ENCODE data around the gene DOCK9.

Gene DOCK9

GRCh38 chr13:98801626-98802418, 176.0 kb downstream of the DOCK9 start:
- DNase-seq (ENCODE audit: extremely low read depth in 1 of 2, low read depth in 1 of 2) = no peak

DNA sequence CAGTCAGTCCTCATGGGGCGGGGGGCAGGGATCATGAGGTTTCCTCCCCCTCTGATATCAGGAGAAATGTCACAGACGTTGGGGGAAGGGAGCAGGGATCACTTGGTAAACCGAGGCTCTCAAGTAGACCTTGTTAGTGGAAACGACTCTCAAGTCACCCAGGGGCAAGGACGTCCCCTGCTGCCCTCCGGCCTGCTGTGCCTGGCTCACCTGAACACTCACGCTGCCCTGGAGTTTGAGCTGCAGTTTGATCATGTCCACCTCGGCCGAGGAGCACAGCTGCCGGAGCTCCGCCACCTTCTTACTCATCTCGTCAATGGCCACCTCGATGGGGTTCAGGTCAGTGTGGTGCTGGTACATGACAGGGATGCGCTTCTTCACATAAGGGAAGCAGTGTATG, 177.8 kb downstream of the DOCK9 start:
- DNase-seq (ENCODE audit: extremely low read depth in 1 of 2, low read depth in 1 of 2) = no peak

DNA sequence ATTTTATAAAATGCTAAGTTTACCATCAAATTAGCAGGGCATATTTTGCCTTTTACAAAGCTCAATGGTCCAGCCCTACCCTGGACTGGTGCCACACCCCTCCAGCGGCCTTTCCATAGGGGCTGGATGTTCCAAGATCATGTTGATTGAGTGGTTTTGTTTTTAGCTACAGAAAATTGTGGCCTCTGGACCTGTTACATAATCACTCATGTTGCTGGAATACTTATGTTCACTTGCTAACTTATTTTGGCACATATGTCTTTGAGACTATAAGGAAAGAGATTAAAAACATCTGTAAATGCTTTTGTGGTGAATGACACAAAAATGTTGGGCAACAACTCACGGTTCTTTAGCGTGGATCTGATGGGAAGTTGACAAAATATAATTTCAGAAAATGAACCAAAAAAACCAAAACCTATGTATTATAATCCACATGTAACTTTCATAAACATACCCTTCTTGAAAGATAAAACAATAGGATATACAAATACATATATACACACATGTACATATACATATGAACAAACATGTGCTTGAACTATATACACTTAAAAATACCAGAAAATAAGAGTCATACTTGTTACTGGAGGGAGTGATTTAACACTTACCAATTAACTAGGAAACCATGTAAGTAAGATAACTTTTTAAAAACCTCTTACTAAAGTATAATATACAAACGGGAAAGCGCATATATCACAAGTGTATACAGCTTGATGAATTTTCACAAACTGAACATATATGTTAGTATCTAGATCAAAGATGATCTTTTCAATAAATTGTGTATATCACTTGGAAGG, 178.8 kb downstream of the DOCK9 start:
- no peak for DNase-seq (ENCODE audit: extremely low read depth in 1 of 2, low read depth in 1 of 2)

GRCh38 chr13:98797456-98797855, 180.4 kb downstream of the DOCK9 start:
- no peak for DNase-seq (ENCODE audit: extremely low read depth in 1 of 2, low read depth in 1 of 2)

DNA sequence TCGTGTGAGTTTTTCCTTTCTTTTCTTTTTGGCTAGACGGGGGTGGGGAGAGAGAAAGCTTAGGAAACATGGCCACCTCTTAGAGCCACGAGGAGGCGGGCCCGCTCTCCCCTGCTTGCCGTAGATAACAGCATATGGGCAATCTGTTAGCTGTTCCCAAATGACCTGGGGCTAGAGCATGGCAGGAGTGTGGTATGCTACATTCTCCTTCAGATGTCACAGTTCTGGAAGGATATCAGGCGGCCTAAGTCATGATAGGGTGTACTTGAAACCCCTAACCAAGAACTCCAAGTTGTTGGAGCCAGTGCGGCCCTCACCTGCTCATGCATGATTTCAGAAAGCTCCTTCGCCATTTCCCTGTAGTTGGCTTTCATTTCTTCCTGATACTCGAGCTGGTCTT, 181.1 kb downstream of the DOCK9 start:
- no peak for DNase-seq (ENCODE audit: extremely low read depth in 1 of 2, low read depth in 1 of 2)

DNA sequence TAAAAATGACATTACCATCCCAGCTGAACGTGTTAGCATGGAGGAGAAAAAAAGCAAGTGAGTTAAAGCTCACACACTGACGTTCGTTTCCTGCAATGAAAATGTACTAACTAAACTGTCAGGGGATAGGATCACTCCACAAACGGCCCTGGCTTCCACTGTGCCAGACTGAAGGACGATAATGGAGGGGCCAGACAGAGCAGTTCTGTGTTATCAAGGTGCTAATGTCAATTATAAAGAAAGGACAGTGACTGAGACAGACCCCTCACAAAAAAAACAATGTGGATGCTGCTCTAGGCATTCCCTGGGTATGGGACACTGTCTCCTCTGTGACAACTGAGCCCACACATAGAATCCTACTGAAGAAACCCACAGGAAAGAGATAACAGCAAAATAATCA, 181.7 kb downstream of the DOCK9 start:
- no peak for DNase-seq (ENCODE audit: extremely low read depth in 1 of 2, low read depth in 1 of 2)

- no peak for DNase-seq (ENCODE audit: extremely low read depth in 1 of 2, low read depth in 1 of 2)
Measured at GRCh38 chr13:98795220-98795619, 182.6 kb downstream of the DOCK9 start.

DNA sequence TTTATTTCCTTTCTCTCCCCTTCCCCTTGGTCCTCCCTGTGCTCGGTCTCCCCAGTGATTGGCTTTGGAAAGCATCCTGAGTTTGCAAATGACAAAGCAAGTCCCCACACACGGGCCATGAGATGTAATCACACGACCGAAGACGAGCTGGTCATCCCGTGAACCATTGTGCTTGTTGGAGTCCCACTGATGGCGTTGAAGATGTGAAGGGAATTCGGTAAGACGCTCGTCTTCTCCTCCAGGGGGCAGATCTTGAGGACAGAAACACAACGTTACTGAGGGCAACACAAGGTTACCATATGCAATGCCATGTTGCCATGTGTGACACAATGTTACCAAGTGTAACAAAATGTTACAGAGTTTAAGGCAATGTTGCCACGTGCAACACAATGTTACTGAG, 183.4 kb downstream of the DOCK9 start:
- no peak for DNase-seq (ENCODE audit: extremely low read depth in 1 of 2, low read depth in 1 of 2)

DNA sequence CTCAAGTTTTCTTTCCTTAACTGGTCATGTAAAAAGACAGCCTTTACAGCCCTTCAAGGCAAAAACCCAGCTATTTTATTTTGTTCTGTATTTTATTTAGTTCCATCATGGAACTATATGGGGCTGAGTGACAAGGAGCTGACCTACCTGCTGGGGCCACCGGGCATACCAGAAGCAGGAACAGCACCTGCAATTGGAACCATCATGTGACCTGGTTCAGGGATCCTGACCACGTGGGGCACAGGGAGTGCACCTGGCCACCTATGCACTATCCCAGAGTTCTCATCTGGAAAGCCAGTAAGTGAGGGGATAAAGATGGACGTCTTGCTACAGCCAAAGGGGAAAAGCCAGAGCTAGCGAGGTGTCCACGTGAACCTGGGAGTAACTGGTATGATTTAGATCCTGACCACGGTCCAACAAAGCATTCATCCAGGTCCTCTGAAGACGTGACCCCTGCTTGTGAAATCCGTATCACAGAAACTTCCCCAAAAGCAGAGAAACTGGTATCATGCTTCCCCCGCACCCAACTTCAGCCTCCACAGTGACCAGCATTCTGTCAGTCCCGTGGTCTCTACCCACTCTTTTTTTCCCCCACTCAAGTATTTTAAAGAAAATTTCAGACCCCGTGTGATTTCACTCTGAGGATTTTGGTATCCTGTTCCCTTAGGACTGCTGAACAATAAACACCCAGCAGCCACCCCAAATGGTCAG, 184.9 kb downstream of the DOCK9 start:
- no peak for DNase-seq (ENCODE audit: extremely low read depth in 1 of 2, low read depth in 1 of 2)

DNA sequence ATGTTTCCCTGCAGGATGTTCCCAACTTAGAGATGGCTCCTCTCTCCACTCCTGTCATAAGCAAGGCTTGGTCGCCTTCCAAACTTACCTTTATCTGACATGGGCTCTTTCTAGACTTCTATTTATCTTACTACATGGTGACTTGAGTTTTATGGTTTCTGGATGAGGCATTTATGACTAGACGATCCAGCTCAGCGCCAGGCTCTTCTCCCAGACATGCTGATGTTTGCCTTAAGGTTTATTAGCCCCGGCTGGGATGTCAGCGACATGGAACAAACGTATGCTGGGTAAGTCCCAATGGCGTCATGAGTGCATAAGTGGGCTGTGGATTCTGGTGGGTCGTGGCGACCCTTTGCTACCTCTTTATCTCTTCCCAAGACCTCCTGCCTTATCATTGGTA, 185.5 kb downstream of the DOCK9 start:
- no peak for DNase-seq (ENCODE audit: extremely low read depth in 1 of 2, low read depth in 1 of 2)

DNA sequence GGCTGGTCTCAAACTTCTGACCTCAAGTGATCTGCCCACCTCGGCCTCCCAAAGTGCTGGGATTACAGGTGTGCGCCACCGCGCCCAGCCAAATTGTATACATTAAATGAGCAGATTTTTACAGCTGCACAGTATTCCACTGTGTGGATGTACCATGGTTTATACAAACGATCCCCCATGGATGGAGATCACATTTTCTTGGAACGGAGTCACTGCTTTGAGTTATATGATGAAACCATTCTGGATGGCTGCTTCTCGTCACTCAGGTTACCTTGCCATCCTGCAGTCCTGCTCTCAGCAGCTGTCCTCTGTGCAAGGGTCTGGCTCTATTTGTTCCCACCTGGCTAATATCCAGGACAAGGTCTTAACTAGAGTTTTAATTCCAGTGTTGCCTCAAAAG, 186.3 kb downstream of the DOCK9 start:
- DNase-seq (ENCODE audit: extremely low read depth in 1 of 2, low read depth in 1 of 2) = no peak

DNA sequence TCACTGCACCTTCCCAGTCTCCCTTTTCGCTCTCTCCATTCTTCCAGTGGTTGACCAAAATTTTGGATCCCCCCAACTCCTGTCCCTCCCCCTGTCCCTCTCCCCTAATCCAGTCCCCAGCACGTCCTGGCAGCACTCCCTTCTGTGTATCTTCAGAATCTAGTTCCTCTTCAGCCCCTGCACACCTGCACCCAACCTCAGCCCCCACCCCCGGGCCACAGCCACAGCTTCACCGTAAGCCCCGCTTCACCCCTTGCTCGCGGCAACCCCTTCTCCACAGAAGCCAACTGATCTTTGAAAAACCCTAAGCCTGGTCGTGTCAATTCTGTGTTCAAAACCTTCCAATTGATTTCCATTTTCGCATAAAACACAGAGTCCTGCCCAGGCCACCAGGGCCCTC, 189.9 kb downstream of the DOCK9 start:
- no peak for DNase-seq (ENCODE audit: extremely low read depth in 1 of 2, low read depth in 1 of 2)

DNA sequence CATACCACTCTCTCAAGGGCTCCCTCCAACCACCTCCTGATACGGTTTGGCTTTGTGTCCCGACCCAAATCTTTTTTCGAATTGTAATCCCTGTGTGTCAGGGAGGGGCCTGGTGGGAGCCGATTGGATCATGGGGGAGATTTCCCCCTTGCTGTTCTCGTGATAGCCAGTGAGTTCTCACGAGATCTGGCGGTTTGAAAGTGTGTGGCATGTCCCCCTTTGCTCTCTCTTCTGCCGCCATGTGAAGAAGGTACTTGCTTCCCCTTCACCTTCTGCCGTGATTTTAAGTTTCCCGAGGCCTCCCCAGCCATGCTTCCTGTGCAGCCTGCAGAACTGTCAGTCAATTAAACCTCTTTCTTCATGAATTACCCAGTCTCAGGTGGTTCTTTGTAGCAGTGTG, 190.7 kb downstream of the DOCK9 start:
- DNase-seq (ENCODE audit: extremely low read depth in 1 of 2, low read depth in 1 of 2) = no peak

GRCh38 chr13:98786023-98786422, 191.8 kb downstream of the DOCK9 start:
- no peak for DNase-seq (ENCODE audit: extremely low read depth in 1 of 2, low read depth in 1 of 2)

DNA sequence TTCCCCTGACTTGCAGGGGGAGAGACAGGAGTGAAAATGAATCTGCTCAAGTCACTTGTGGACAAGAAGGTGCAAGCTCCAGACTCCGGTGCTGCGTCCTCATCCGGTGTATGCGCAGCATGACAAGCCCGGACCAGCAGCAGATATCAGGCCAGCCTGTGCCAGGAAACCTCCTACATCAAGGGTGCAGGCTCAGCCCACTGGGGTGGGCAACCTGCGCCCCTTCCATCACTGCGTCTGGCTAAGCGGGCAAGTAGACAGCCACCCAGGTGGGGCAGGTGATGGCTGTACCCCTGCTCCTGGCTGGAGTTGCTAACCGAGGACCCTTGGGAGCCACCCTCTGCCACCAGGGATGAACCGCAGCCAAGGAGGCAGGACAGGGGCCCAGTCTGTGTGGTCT, 192.5 kb downstream of the DOCK9 start:
- no peak for DNase-seq (ENCODE audit: extremely low read depth in 1 of 2, low read depth in 1 of 2)

- no peak for DNase-seq (ENCODE audit: extremely low read depth in 1 of 2, low read depth in 1 of 2)
Measured at GRCh38 chr13:98784666-98785065, 193.2 kb downstream of the DOCK9 start.

- no peak for DNase-seq (ENCODE audit: extremely low read depth in 1 of 2, low read depth in 1 of 2)
Measured at GRCh38 chr13:98783856-98784478, 193.9 kb downstream of the DOCK9 start.

GRCh38 chr13:98782654-98783053, 195.2 kb downstream of the DOCK9 start:
- DNase-seq (ENCODE audit: extremely low read depth in 1 of 2, low read depth in 1 of 2) = no peak

DNA sequence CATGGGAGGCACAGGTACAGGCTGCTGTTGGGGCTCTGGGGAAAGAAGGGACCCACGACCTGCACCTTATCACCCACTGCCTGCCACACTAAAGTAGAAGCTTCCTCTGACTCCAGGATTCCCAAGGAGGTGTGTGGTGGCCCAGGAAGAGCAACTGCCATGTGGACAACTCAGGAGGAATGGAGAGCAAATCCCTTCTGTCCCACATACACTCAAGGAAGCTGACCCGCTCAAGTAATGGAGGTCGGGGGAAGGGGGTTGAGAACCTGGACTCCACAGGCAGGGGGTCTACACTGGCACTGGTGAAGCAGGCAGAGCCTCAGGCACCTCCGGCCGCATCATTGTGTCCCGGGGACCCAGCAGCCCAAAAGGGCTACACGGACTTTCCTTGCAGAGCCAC, 196.0 kb downstream of the DOCK9 start:
- no peak for DNase-seq (ENCODE audit: extremely low read depth in 1 of 2, low read depth in 1 of 2)

GRCh38 chr13:98781470-98781869, 196.4 kb downstream of the DOCK9 start:
- DNase-seq (ENCODE audit: extremely low read depth in 1 of 2, low read depth in 1 of 2) = no peak

- no peak for DNase-seq (ENCODE audit: extremely low read depth in 1 of 2, low read depth in 1 of 2)
Measured at GRCh38 chr13:98781045-98781444, 196.8 kb downstream of the DOCK9 start.
